Fibroblast of the conjunctiva (primary cell): ENCODE measurements around the gene EFTUD2.
"Not testable (repeated sequence)": the region's sequence is repeated elsewhere in the genome, so short reads cannot be mapped to it uniquely, and the experiment has no call there.

ENCODE experiments used
- DNase-seq: peaks from one replicate; pipeline ENCODE4 v3.0.0-alpha.2; 2010; ENCODE audit warnings: low read depth

Gene EFTUD2

GRCh38 chr17:44808656-44809388, 90.4 kb downstream of the EFTUD2 start:
- DNase-seq = not testable (repeated sequence)

DNA sequence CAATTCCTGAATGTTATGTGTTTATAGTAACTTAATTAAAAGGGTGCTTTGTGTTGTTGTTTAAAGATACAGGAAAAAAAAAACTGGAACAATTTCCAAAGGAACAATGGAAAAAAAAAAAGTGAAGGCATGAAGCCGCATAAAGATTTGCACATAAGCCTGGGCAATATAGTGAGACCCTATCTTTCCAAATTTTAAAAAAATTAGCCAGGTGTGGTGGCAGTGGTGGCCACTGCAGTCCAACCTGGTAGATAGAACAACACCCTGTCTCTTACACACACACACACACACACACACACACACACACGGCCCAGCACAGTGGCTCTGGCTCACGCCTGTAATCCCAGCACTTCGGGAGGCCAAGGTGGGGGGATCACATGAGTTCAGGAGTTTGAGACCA, 91.1 kb downstream of the EFTUD2 start:
- DNase-seq = no peak

DNA sequence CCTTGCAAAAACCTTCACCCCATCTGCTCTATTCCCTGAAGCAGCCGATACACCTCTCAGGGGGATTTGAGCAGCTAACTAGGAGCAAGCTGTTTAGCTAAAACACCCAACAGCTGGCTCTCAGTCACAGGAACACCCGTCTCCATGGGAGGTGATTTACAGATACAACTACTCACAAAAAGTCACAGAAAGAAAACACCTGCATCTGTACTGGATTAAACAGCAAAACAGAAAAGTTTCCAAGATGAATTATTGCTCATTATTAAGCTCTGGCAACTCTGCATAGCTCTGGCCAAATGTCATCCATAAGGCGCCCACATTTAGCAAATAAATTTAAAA, 91.5 kb downstream of the EFTUD2 start:
- DNase-seq = no peak

DNA sequence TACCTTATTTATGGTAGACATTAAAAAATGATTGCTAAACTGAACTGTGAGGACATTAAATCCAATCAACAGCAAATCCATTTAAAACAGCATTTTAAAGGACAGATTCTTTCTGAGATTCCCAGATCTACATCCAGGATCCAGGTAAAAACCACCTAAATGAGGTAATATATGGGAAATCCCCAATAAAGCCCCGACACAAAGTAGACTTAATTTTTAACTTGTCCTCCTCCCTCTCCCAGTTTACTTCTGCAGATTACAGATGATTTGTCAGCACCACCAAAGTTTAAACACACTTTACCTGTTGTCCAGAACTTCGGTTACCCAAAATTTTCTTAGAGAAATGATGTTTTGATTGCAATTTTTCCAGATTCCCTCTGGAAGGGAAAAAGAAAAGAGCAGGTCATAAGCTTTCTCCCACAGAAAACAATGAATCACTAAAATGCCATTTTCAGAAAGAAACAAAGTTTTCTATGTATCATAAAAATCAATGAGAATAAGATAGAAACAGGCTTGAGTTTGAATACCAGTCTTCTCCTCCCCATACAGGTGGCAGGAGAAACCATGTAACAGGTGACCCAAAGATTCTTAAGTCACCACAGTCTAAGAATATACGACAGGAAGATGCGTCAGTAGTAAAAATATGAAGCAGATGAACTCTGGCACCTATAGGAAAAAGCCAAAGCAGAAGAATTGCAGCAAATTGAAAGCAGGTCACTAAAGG, 92.0 kb downstream of the EFTUD2 start:
- no peak for DNase-seq

- peak; percentile 41 for DNase-seq
These were observed 94.7 kb downstream of the EFTUD2 start for GRCh38 chr17:44804302-44805089.

- DNase-seq = no peak
These were observed 97.4 kb downstream of the EFTUD2 start for GRCh38 chr17:44801880-44802279.
